Adrenal gland (tissue), 12 donors: Measurements from ENCODE around the gene LTB4R. TPM values are rescaled to one million over a fixed set of nuclear protein-coding genes. Genes with fewer than 3 reads are reported as not detected.

Experiments used
- DNase-seq, 7 donors: peaks; one replicate each; pipeline ENCODE4 v3.0.0-alpha.2; 2019 to 2020
- H3K27ac ChIP-seq, 5 donors: fragments of 200-600 bp; sonication (generic) in 4 of 5; 1 replicate in 3 of 5; 2 replicates in 2 of 5; pipeline versions ENCODE4 v1.5.1 to v1.8.0; 2016 to 2020; ENCODE audit warnings: mild to moderate bottlenecking in 1 of 5
- H3K27me3 ChIP-seq: fragments of 200-600 bp; 2 replicates; pipeline ENCODE4 v1.8.0; 2021
- H3K36me3 ChIP-seq, 2 donors: fragments of 200-600 bp; replicated peaks in 1 of 2; 1 replicate in 1 of 2; 2 replicates in 1 of 2; pipeline versions ENCODE4 v1.5.1 to v1.8.0; 2018 to 2022
- H3K4me1 ChIP-seq, 2 donors: fragments of 200-600 bp; replicated peaks in 1 of 2; 1 replicate in 1 of 2; 2 replicates in 1 of 2; pipeline versions ENCODE4 v1.5.1 to v1.8.0; 2018 to 2021
- H3K4me3 ChIP-seq, 4 donors: fragments of 200-600 bp; sonication (generic) in 3 of 4; one replicate each; pipeline ENCODE4 v1.5.1; 2016 to 2018
- H3K9me3 ChIP-seq, 3 donors: fragments of 200-600 bp; sonication (generic) in 1 of 3; replicated peaks in 1 of 3; 1 replicate in 2 of 3; 2 replicates in 1 of 3; pipeline versions ENCODE4 v1.5.1 to v1.8.0; 2016 to 2021
- CTCF ChIP-seq, 6 experiments: fragments of 450-650 bp in 4 of 6; fragments of 200-600 bp in 2 of 6; sonication (generic) in 1 of 6; IDR thresholded peaks; 1 replicate in 5 of 6; 2 replicates in 1 of 6; pipeline versions ENCODE4 v1.5.1 to v1.8.0; 2016 to 2021; ENCODE audit warnings: antibody characterized with exemption in 6 of 6, mild to moderate bottlenecking in 2 of 6, moderate library complexity in 1 of 6
- POLR2A ChIP-seq, 2 donors: fragments of 450-650 bp; IDR thresholded peaks; one replicate each; pipeline ENCODE4 v1.6.1; 2017; ENCODE audit warnings: antibody characterized with exemption in 2 of 2, mild to moderate bottlenecking in 2 of 2, moderate library complexity in 1 of 2
- WGBS, 4 donors: extraction: QIAGEN DNeasy Blood & Tissue Kit in 2 of 4; methylation state at CpG; one replicate each; pipeline versions ENCODE4 v1.1.5 to v1.1.7; 2013 to 2017; 5-methylcytosine and 5-hydroxymethylcytosine counted together
- intact Hi-C, 2 donors: fragments of 100-400 bp; cut with DNase I; formaldehyde crosslinking; loops; one replicate each; pipeline versions ENCODE4 v1.14.1 to v1.15.0; 2022 to 2023
- polyA plus RNA-seq, 3 donors: library from polyadenylated mRNA; stranded (reverse); fragments of 200-250 nt in 2 of 3; fragments of 350-450 nt in 1 of 3; fragmentation: Illumina TruSeq in 1 of 3; extraction: RNeasy Lipid Tissue Mini Kit (QIAGEN cat#74804) in 1 of 3; gene quantifications; one replicate each; pipeline ENCODE4 v1.2.3, GENCODE V29; 2013 to 2014
- total RNA-seq, 9 donors: library from RNA; depleted of rRNA in 4 of 9; stranded (reverse); fragments of >200 nt in 4 of 9; fragments of 120-200 nt in 1 of 9; fragmentation: NEBNext Ultra II Directional in 1 of 9; extraction: Animal tissue kit (Norgen Biotek cat#: 25700) in 1 of 9; gene quantifications; one replicate each; pipeline versions ENCODE4 v1.1.0 to v1.2.4, GENCODE V29; 2013 to 2023
- donor health status: healthy with polysubstance abuse.
- donor health status: Bipolar disorder and iron deficiency.
- donor health status: DM: yes; HTN: yes; CAD: no.
- donor health status: DM: no; HTN: no; CAD: no.
- donor health status: DM: no; HTN: no; CAD: no.
- donor health status: DM: yes; HTN: yes; CAD: no.

The LTB4R gene
- total and polyA plus RNA-seq, 12 donors, result 1.4 to 30.2 (median 11.6) TPM

- Histone ChIP-seq H3K4me1 (peaks cover 0 to 24% of the 10 kb centered on the region in 2 donors), H3K27me3 (peaks cover 11% of the 10 kb centered on the region)
- WGBS, 4 donors, result 87 to 95% (median 92%) methylated on average over 10 of the region's 10 CpGs
Measured at GRCh38 chr14:24330973-24331674, 19.8 kb downstream of the LTB4R start.

GRCh38 chr14:24331731-24332267 is 20.5 kb downstream of the LTB4R start:
- TF ChIP-seq CTCF (IDR thresholded peaks at IDR 0.05), result no peak
- no peak for TF ChIP-seq POLR2A (IDR thresholded peaks at IDR 0.05)
- intact Hi-C loops, result loop anchor here (2.0 to 5.0 kb wide), 2 partner anchors 101 kb away; no protein-coding TSS in a partner anchor
- Histone ChIP-seq H3K4me3 (peak overlapping the region in 1 of 4 donors; percentile 31), H3K36me3 (no peaks in the 10 kb centered on the region), H3K9me3 (no peaks in the 10 kb centered on the region), H3K27ac (no peak overlapping the region), H3K4me1 (peaks cover 0 to 24% of the 10 kb centered on the region in 2 donors), H3K27me3 (peaks cover 11% of the 10 kb centered on the region)
- peak in 1 of 7 donors; percentile 29 for DNase-seq
- 42 to 50% (median 45%) methylated on average over 15 to 26 of the region's 26 CpGs for WGBS, 4 donors

More at GRCh38 chr14:24330973-24331674, 19.8 kb downstream of the LTB4R start:
- Histone ChIP-seq H3K9me3 (no peaks in the 10 kb centered on the region), H3K27ac (no peak overlapping the region), H3K36me3 (no peaks in the 10 kb centered on the region), H3K4me3 (no peak overlapping the region)
- intact Hi-C loops, result loop anchor here (2.0 to 5.0 kb wide), 2 partner anchors 101 to 102 kb away; no protein-coding TSS in a partner anchor
- TF ChIP-seq POLR2A (IDR thresholded peaks at IDR 0.05) (no peak), CTCF (IDR thresholded peaks at IDR 0.05) (no peak)
- no peak for DNase-seq

GRCh38 chr14:24332268-24332993 is 21.1 kb downstream of the LTB4R start:
- TF ChIP-seq POLR2A (IDR thresholded peaks at IDR 0.05), result no peak
- peak; percentile 52 to 84 (median 73) for TF ChIP-seq CTCF (IDR thresholded peaks at IDR 0.05)
- H3K27me3 ChIP-seq, result peaks cover 11% of the 10 kb centered on the region
- WGBS, 4 donors, result 24 to 29% (median 26%) methylated on average over 36 to 56 of the region's 56 CpGs
- peak overlapping the region in 1 of 4 donors; percentile 31 for H3K4me3 ChIP-seq
- peak; percentile 68 to 90 (median 79) for DNase-seq
- H3K4me1 ChIP-seq, result peaks cover 0 to 24% of the 10 kb centered on the region in 2 donors
- intact Hi-C loops, result loop anchor here in 1 of 2 donors (5.0 kb wide), 1 partner anchor 100 kb away; no protein-coding TSS in a partner anchor
- H3K9me3 ChIP-seq, result no peaks in the 10 kb centered on the region
- H3K36me3 ChIP-seq, result no peaks in the 10 kb centered on the region
- no peak overlapping the region for H3K27ac ChIP-seq
